HG03045 (cell line): Measurements from ENCODE around the gene CNTFR.
"Not testable (repeated sequence)": the region's sequence is repeated elsewhere in the genome, so short reads cannot be mapped to it uniquely, and the experiment has no call there.

Source experiments
- ATAC-seq: cut with Tn5 transposase; IDR thresholded peaks from one replicate; pipeline ENCODE4 v1.9.1; 2021; ENCODE audit warnings: mild to moderate bottlenecking, moderate library complexity; ENCODE audit not compliant: unreplicated experiment

Gene CNTFR

GRCh38 chr9:34555500-34555899, 34.0 kb downstream of the CNTFR start:
- ATAC-seq = no peak

- no peak for ATAC-seq
These were observed 34.5 kb downstream of the CNTFR start for GRCh38 chr9:34555002-34555348.

GRCh38 chr9:34554211-34555001, 35.1 kb downstream of the CNTFR start:
- no peak for ATAC-seq

- no peak for ATAC-seq
These were observed 36.0 kb downstream of the CNTFR start for GRCh38 chr9:34553511-34554021.

GRCh38 chr9:34552986-34553385, 36.5 kb downstream of the CNTFR start:
- no peak for ATAC-seq

GRCh38 chr9:34552606-34552981, 36.9 kb downstream of the CNTFR start:
- no peak for ATAC-seq

- no peak for ATAC-seq
These were observed 37.5 kb downstream of the CNTFR start for GRCh38 chr9:34551751-34552605.

GRCh38 chr9:34550681-34551270, 38.7 kb downstream of the CNTFR start:
- no peak for ATAC-seq

- no peak for ATAC-seq
These were observed 39.4 kb downstream of the CNTFR start for GRCh38 chr9:34550016-34550680.

- ATAC-seq = no peak
These were observed 40.2 kb downstream of the CNTFR start for GRCh38 chr9:34549407-34549732.

GRCh38 chr9:34547960-34548611, 41.4 kb downstream of the CNTFR start:
- ATAC-seq = no peak

- no peak for ATAC-seq
These were observed 42.4 kb downstream of the CNTFR start for GRCh38 chr9:34546834-34547827.

GRCh38 chr9:34546102-34546833, 43.3 kb downstream of the CNTFR start:
- no peak for ATAC-seq

- no peak for ATAC-seq
These were observed 44.0 kb downstream of the CNTFR start for GRCh38 chr9:34545497-34545896.

GRCh38 chr9:34544035-34544434, 45.5 kb downstream of the CNTFR start:
- no peak for ATAC-seq

- ATAC-seq = no peak
These were observed 48.0 kb downstream of the CNTFR start for GRCh38 chr9:34541540-34541939.

- ATAC-seq = no peak
These were observed 48.7 kb downstream of the CNTFR start for GRCh38 chr9:34540827-34541226.

- ATAC-seq = no peak
These were observed 52.8 kb downstream of the CNTFR start for GRCh38 chr9:34536685-34537084.

- ATAC-seq = not testable (repeated sequence)
These were observed 57.5 kb downstream of the CNTFR start for GRCh38 chr9:34532041-34532440.
